ENCODE data around the gene CCDC66. TPM values are rescaled to one million over a fixed set of nuclear protein-coding genes. Genes with fewer than 3 reads are reported as not detected.

The CCDC66 gene
- total and polyA plus RNA-seq, 7 donors = 5.5 to 14.8 (median 8.9) TPM

DNA sequence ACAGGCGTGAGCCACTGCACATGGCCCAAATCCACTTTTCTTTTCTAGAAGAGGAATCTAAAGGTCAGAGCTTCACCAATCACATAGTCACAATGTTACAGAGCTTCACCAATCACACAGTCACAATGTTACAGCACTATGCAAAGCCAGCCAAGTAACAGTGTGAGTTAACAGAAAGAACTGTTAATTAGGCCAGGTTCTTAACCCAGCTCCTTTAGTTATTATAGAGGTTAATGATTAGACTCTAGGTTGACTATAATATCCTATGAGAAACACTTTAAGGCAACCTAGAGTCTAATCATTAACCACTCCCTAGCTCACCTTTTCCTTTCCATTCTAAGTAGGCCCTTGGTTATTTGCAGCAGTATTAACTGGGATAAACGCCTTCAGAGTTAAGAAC lies 72.1 kb downstream of the CCDC66 start:
- H3K9me3 ChIP-seq = no peaks in the 10 kb centered on the region
- TF ChIP-seq, protein P1, sequence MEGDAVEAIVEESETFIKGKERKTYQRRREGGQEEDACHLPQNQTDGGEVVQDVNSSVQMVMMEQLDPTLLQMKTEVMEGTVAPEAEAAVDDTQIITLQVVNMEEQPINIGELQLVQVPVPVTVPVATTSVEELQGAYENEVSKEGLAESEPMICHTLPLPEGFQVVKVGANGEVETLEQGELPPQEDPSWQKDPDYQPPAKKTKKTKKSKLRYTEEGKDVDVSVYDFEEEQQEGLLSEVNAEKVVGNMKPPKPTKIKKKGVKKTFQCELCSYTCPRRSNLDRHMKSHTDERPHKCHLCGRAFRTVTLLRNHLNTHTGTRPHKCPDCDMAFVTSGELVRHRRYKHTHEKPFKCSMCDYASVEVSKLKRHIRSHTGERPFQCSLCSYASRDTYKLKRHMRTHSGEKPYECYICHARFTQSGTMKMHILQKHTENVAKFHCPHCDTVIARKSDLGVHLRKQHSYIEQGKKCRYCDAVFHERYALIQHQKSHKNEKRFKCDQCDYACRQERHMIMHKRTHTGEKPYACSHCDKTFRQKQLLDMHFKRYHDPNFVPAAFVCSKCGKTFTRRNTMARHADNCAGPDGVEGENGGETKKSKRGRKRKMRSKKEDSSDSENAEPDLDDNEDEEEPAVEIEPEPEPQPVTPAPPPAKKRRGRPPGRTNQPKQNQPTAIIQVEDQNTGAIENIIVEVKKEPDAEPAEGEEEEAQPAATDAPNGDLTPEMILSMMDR (IDR thresholded peaks at IDR 0.05) = no peak
- no peak overlapping the region for H3K4me3 ChIP-seq
- H3K27me3 ChIP-seq (ENCODE audit: insufficient read depth in 3 of 3, low read length in 2 of 3) = no peaks in the 10 kb centered on the region
- DNase-seq = no peak
- no peak for ATAC-seq
- WGBS, 3 donors = 88 to 91% (median 89%) methylated on average over 2 of the region's 2 CpGs
- H3K36me3 ChIP-seq (ENCODE audit: insufficient read depth in 1 of 2, low read depth in 1 of 2) = peaks cover 3 to 71% of the 10 kb centered on the region in 2 donors
- H3K27ac ChIP-seq = no peak overlapping the region
- intact Hi-C loops (cut with DNase I) = loop anchor here in 1 of 2 donors (10.0 kb wide), 1 partner anchor 64 kb away; no protein-coding TSS in a partner anchor
- H3K4me1 ChIP-seq = no peaks in the 10 kb centered on the region

DNA sequence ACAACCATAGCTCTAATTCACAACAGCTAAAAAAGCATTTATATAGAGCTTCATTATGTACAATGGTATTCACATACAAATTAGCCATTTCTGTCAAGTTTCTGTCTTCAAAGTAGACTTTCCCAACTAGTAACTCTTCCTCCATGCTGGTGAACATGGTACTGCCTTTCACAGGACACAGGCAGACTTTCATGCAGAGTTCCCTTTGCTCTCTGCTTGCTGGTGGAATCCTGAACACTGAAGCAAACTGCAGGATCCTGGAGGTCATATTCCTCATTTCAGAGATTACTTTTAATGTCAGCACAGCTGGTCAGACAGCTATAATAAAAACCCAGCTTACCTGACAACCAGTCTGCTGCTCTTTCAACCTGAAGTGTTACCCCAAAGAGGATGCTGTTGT lies 72.5 kb downstream of the CCDC66 start:
- DNase-seq (no peak), ATAC-seq (no peak)
- Histone ChIP-seq H3K27ac (no peak overlapping the region), H3K27me3 (ENCODE audit: insufficient read depth in 3 of 3, low read length in 2 of 3) (no peaks in the 10 kb centered on the region), H3K4me3 (no peak overlapping the region), H3K9me3 (no peaks in the 10 kb centered on the region), H3K4me1 (no peaks in the 10 kb centered on the region), H3K36me3 (ENCODE audit: insufficient read depth in 1 of 2, low read depth in 1 of 2) (peaks cover 3 to 70% of the 10 kb centered on the region in 2 donors)
- TF ChIP-seq, protein P1 (IDR thresholded peaks at IDR 0.05) = no peak
- intact Hi-C loops (cut with DNase I) = loop anchor here in 1 of 2 donors (10.0 kb wide), 1 partner anchor 65 kb away; no protein-coding TSS in a partner anchor

DNA sequence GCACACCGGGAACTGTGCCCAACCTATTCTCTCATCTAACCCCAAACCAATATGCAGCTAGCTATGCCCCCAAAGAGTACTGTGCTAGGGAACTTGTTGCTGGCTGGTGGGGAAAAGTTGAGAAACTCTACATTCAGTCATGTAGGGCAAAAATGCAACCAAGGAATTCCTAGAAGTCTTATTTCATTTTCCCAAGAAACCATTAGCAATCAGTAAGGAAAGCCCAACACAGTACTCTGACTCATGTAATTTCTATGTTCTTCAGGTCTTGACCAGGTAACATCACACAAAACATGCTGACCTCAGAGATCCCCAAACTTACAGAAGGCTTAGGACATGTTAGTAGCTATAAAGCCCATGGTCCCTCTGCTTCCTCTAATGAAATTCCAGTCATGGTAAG lies 74.0 kb downstream of the CCDC66 start:
- Histone ChIP-seq H3K9me3 (no peaks in the 10 kb centered on the region), H3K4me3 (no peak overlapping the region), H3K27me3 (ENCODE audit: insufficient read depth in 3 of 3, low read length in 2 of 3) (no peaks in the 10 kb centered on the region), H3K27ac (no peak overlapping the region), H3K36me3 (ENCODE audit: insufficient read depth in 1 of 2, low read depth in 1 of 2) (peaks cover 3 to 63% of the 10 kb centered on the region in 2 donors), H3K4me1 (no peaks in the 10 kb centered on the region)
- ATAC-seq = no peak
- intact Hi-C loops (cut with DNase I) = no loop called here
- DNase-seq = no peak
- 63 to 100% (median 95%) methylated on average over 1 of the region's 1 CpG for WGBS, 3 donors
- TF ChIP-seq, protein P1 (IDR thresholded peaks at IDR 0.05) = no peak

DNA sequence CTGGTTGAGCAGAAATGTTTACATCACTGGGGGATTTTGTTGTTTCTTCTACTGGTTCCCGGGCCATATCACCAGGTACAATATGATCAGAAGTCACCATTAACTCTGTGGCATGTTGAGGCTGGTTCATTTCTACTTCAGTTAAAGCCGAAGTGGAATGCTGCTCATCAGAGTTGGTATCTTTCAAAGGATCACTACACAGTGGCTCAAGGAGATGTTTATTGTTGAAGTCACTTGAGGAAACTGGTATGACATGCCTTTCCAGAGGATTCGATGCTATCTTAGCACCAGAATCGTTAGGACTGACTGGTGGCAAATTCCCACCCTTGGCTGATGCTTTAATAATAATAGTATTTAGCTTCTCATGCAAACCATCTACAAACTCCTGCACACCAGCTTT lies 76.2 kb downstream of the CCDC66 start:
- ATAC-seq (no peak), DNase-seq (no peak)
- H3K4me3 ChIP-seq = no peak overlapping the region
- peaks cover 0 to 56% of the 10 kb centered on the region in 2 donors for H3K36me3 ChIP-seq (ENCODE audit: insufficient read depth in 1 of 2, low read depth in 1 of 2)
- H3K4me1 ChIP-seq = no peaks in the 10 kb centered on the region
- no peak overlapping the region for H3K27ac ChIP-seq
- intact Hi-C loops (cut with DNase I) = no loop called here
- WGBS, 3 donors = 88 to 93% (median 92%) methylated on average over 4 of the region's 4 CpGs
- H3K27me3 ChIP-seq (ENCODE audit: insufficient read depth in 3 of 3, low read length in 2 of 3) = no peaks in the 10 kb centered on the region
- TF ChIP-seq, protein P1 (IDR thresholded peaks at IDR 0.05) = no peak
- H3K9me3 ChIP-seq = no peaks in the 10 kb centered on the region
